ENCODE results near the gene SIK2. TPM values are rescaled to one million over a fixed set of nuclear protein-coding genes. Genes with fewer than 3 reads are reported as not detected.
A peak's percentile ranks its signal among the peaks of the same experiment; 100 is the strongest.
"Not testable (repeated sequence)": the region's sequence is repeated elsewhere in the genome, so short reads cannot be mapped to it uniquely, and the experiment has no call there.

The SIK2 gene
- polyA plus RNA-seq, 1 donor, result 22.4 TPM

DNA sequence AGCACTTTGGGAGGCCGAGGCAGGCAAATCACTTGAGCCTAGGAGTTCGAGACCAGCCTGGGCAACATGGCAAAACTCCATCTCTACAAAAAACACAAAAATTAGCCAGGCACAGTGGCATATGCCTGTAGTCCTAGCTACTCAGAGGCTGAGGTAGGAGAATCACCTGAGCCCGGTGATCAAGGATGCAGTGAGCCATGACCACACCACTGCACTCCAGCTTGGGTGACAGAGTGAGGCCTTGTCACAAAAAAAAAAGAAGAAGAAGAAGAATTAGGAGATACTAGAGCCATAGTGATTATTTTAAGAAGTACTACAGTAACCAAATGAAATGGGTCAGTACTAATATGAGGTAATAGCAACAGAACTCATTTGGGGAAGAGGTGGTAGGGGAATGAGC lies 56.2 kb downstream of the SIK2 start:
- not testable (repeated sequence) for DNase-seq (ENCODE audit: low read depth)

DNA sequence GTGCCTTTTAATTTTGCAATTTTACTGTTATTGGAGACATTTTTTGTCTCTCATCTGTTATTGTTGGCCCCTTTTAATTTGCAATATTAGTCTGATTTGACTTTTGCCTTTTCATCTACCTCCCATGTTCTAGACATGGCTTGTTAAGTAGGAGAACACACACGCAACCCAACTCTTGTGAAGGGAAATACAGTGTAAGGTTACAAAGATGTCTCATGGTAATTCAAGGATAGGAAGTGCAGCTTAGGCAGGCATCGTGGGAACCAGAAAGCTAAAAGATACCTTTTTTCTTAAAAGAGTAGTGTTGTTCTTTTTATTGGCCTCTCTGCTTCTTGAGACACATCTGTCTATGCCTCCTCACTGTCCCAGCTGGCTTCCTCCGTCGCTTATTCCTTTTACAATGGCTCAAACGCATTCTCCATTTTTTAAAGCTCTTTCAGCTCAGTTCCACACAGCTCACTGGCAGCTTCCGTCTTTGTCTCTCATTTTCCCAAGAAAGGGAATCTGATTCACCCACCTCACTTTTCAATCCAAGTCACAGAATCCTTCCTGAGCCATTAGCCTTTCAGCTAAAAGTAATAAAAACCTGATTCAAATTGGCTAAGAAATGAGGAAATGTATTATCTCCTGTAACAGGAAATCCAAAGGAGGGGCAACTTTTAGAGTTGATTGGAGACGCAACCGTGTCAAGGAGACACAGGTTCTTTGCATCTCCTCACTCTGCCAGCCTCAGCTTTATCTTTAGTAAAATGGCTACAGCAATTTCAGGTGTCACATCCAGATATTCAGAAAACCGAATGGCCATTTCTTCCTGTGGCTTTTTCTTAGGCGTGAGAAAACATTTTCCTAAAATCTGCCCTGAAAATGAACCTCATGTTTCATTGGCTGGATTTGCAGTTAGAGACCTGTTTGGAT lies 57.2 kb downstream of the SIK2 start:
- DNase-seq (ENCODE audit: low read depth), result no peak

DNA sequence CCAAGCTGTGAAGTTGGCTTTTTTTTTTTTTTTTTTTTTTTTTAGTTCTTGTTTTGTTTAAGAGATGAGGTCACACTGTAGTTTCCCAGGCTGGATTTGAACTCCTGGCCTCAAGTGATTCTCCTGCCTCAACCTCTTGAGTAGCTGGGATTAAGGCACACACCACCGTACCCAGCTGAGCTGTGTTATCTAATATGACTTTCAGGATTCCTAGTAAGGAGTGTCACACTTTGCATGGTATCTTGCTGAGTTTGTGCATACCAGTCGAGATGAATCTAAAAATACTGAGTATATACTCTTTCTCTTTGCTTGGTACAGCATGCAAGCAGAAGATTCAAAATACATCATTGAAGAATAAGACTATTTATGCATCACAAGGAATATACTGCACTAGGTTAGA lies 58.6 kb downstream of the SIK2 start:
- no peak for DNase-seq (ENCODE audit: low read depth)

DNA sequence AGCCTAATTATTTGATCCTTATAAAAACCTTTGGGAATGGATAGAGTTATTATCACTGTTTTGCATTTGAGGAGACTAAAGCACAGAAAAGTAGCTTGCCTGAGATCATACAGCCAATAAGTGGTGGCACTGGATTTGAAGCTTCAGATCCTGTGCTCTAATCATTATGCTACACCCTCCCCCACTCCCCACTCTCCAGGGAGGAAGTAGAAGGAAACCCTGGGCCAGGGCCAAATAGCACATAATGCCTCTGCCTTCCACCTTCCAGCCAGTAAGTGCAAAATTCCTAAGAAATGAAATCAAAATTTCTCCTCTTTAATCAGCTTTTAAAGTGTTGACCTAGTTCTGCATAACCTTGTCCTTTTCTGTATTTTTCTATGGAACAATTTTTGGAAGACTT lies 61.6 kb downstream of the SIK2 start:
- no peak for DNase-seq (ENCODE audit: low read depth)

DNA sequence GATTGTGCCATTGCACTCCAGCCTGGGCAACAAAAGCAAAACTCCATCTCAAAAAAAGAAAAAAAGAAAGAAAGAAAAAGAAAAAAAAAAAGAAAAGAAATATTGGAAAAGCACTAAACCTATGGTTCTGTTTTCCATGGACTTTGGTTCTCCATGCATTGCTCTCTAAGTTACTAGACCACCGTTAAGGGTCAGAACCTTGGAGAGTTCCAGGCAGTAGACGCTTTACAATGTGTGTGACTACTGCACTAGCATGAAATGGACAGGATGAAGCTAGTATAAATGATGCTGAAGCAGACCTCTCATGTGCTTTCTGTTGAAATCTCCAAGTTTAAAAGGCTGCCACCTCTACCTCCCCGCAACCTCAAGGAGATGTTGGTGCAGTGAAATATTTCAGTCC lies 63.5 kb downstream of the SIK2 start:
- DNase-seq (ENCODE audit: low read depth), result peak; percentile 48

DNA sequence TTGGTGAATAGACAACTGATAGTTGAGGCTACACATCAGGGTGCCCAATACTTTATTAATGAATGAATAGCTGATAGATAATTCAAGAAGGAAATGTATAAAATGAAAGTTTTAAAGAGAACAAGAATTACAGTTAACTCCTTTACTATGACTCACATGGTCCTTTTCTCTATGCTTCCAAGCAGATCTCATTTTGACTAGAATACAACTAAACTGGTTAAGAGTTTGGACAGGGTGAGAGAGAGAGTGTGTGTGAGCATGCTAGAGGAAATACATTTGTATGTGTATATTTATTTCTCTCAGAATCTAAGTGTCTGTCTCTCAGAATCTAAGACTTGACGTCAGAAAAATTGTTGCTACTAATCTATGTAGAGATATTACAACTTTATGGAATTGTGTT lies 66.7 kb downstream of the SIK2 start:
- DNase-seq (ENCODE audit: low read depth), result no peak

DNA sequence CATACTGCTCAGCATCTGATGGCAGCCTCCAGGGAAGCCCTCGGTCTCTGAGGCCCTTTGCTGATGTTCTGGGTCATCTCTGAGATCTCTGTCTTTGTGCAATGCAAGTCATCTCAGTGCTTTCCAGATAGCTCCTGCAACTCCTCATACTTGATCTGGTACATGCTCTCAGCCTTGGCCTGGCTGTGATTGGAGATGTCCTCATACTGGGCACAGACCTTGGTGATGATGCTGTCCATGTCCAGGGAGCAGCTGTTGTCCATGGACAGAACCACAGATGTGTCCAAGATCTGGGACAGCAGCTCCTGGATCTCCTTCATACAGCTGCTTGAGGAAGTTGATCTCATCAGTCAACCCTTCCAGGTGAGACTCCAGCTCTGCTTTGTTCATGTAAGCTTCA lies 69.1 kb downstream of the SIK2 start:
- no peak for DNase-seq (ENCODE audit: low read depth)

DNA sequence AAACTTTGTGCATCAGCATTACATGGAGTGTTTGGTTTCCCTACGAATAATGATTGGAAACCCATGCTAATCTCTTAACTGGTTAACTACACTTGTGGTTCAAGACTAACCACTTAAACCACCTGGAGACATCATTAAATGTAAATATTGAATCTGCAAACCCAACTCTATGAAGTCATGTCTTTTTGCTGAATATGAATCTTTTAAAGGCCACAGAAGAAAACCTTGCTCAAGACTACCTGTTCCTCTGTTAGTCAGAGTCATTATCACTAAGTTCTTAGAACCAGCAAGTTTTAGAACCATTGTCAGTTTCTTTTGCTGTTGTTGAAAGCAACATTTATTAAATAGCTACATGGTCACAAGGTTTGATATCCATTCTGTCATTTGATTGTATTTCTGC lies 70.7 kb downstream of the SIK2 start:
- no peak for DNase-seq (ENCODE audit: low read depth)

DNA sequence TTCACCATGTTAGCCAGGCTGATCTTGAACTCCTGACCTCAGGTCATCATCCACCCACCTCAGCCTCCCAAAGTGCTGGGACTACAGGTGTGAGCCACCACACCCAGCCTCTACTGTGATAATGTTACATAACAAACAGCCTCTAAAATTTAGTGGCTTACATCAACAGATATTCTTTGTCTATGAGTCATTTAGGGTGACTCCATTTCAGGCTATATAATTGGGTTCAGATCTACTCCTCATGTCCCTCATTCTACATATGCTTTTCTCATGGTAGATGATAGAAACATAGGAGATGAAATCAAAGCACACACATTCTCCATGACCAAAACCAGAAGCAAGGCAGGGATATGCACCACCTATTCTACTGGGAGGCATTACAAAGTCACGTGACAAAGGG lies 72.7 kb downstream of the SIK2 start:
- no peak for DNase-seq (ENCODE audit: low read depth)

DNA sequence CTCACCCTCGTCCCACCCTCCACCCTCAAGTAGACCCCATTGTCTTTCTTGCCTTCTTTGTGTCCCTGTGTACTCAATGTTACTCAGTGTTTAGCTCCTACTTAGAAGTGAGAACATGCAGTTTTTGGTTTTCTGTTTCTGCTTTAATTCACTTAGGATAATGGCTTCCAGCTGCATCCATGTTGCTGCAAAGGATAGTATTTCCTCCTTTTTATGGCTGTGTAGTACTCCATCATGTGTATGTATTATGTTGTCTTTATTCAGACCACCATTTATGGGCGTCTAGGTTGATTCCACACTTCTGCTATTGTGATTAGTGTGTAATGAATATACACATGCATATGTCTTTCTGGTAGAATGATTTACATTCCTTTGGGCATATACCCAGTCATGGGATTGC lies 73.6 kb downstream of the SIK2 start:
- DNase-seq (ENCODE audit: low read depth), result no peak

DNA sequence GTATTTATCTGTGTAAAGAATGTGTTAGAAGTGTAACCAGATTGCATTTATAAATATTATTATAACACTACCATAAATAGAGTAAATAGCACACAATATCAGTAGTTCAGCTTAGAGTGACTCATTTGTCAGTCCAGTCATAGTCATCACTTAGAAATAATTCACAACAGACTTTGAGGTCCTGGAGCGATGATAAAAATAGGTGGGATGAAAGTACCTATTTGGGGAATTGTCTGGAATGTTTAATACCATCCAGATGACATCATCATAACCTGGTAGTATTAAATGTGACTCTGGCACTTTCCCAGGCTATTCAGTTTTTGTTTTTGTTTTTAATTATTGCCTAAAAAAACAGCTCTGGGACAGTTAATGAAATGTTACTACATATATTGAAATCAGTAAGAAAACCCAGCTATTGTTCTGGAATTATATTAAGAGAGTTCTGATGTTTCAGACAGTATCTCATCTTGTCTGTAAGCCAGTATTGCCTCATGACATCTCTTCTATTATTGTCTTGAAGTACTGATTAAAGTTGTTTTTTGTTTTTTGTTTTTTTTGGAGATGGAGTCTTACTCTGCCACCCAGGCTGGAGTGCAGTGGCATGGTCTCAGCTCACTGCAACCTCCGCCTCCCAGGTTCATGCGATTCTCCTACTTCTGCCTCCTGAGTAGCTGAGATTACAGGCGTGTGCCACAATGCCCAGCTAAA lies 74.8 kb downstream of the SIK2 start:
- no peak for DNase-seq (ENCODE audit: low read depth)

DNA sequence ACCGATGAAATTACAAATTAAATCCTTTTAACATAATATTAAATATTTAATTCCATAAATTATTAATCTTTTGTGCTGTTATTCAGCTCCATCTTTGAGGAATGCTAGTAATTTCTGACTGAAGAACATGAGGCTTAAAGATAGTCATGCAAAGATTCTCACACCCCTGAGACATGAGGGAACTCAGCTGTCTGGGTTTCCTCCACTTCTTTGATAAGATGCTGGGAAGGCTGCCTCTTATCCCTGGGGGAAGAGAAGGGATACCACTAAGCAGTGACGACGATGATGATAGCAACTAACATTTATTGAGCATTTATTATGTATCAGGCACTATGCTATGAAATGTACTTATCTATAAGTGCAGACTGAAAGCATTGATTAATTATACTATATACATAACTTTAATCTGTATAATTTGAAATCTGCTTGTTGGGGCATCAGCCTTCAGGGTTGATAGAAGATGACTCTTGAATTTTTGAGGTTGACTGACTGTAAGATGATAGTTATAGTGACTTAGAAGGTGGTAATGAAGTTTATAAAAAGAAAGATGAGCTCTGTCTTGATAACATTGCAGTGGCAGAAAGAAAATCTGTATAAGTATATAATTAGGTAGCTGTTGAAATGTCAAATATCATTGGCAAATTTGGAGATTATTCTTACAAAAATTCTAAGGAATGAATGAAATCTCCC lies 78.4 kb downstream of the SIK2 start:
- no peak for DNase-seq (ENCODE audit: low read depth)

DNA sequence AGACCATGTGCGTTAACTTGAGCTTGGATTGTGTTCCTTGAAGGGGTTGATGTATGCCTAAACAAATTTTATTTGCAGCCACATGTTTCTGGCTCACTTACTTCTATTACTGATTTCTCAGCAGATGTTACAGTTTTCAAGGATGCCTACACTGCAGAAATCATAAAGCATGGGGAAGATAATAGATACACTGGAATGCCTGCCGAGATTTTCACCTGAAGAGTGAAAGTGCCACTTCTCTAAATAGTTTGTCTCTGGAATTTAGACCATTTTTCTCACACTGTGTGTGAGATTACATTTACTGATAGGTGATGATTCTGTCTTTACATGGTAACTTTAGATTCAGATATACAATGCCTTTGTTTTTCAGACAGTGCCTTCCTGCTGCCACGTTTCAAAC lies 81.6 kb downstream of the SIK2 start:
- DNase-seq (ENCODE audit: low read depth), result no peak

DNA sequence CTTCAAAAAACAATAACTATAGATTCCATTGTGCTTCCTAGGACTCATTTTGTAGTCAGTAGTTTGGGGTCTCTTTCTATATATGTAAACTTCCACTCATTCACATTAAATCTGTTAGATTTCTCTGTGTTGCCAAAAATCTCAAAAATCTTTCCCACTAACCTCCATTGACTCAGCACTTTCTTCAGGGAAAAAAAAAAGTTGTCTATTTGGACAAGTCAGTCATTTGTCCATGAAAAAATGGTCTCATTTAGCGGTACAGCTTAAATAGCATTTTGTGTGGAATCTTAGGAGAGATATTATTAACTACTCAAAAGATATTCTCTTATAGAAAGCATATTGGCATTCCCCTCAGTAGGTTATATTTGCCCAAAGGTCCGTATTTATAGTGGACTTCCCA lies 82.0 kb downstream of the SIK2 start:
- DNase-seq (ENCODE audit: low read depth), result no peak

DNA sequence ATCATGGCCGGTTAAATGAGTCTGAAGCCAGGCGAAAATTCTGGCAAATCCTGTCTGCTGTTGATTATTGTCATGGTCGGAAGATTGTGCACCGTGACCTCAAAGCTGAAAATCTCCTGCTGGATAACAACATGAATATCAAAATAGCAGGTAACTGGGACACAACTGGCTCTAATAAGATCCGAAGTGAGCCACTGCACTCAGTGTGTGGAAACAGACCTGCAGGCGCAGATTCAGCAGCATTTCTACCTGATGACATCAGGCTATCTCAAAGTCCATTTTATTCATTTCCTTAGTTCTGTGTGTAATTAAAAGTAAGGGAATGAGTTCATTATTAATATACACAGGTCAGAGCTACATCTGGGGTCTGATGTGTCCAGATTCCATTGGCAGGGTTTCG lies 85.8 kb downstream of the SIK2 start:
- no peak for DNase-seq (ENCODE audit: low read depth)

DNA sequence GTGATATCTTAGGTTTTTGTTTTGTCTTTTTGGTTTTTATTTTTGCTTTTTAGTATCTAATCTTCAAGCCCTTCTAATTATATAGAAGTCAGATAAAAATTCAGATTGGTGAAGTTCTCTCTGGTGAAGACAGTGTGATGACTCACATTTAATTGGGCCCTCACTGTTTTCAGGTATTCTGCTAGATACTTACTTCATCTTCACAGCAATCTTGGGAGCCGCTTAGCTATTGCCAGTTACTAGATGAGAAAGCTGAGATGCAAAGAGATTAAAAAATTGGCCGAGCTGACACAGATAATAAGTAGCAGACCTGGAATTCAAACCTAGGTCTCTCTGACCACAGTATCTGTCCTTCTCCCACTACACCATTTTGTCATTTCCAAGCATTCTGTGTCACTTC lies 88.9 kb downstream of the SIK2 start:
- DNase-seq (ENCODE audit: low read depth), result no peak

DNA sequence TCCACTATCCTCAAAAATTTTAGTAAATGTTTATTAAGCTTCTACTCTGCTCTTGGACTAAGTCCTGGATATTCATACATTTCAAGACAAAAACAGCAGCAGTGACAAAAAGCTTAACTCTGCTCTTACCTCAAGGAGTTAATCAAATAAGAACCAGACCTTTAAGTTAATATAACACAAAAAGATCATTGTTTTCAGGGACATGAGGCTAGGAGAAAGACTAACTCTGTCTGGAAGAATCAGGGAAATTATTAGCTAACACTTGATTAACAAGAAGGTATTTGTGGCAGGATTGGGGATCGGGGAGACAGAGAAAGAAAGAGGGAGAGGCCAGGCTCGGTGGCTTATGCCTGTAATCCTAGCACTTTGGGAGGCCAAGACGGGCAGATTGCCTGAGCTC lies 89.5 kb downstream of the SIK2 start:
- DNase-seq (ENCODE audit: low read depth), result no peak

DNA sequence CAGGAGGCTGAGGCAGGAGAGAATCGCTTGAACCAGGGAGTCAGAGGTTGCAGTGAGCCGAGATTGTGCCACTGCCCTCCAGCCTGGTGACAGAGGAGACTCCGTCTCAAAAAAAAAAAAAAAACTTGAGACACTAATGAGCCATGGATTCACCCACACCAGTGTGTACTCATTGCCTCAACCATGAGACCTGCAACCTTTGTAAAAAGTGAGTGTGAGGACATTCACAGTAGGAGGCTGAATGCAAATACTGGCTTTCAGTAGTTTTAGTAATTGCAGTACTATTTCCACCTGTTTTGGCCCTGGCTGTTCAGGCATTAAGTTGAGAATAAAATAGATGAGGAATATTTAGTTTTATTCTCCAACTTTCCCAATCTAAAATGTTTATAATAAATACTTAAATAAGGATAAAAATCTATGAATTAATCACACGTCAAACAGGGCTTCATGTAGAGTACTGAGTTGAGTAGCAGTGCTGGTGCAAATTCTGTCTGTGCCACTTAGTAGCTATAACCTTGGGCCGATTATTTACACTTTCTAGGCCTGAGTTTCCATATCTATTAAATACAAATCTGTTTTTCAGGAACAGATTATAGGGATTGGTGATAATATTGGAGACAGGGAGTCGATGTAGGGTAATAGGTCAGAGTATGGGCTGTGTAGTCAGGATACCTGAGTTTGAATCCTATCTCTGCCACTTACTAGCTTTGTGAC lies 91.1 kb downstream of the SIK2 start:
- no peak for DNase-seq (ENCODE audit: low read depth)

DNA sequence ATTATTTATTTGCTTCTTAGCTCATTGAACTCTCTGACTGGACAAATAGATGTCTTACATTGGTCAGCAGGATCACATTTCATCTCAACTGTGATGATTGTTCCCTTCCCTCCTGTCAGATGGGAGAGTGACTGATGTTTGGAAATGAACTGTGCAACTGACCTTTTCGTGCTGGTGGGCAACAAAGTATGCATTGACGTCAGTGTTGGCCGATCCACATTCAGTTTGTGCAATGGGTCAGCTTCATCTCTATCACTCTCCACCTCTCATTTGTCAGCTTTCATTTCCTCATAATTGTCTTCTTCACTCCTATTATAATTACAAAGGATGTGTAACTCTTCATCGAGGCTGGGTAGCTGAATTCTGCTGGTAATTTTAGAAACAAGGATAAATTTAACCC lies 92.6 kb downstream of the SIK2 start:
- no peak for DNase-seq (ENCODE audit: low read depth)

DNA sequence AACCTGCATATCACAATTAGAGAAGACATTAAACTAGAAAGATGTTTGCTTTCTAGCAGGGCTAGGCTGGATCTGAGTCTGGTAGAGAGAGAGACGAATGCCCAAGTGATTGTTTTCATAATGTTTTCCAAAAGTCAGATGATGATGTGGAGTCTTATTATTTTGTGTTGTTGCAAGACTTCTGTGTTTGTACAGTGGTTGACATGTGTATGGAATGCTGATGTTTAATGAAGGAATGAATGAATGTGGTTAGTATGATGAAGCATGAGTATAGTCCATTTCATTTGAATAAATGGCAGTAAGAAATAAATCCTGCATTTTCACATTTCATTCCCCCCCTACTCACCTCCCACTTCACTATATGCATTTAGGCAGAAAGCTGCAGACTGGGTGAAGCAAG lies 94.3 kb downstream of the SIK2 start:
- DNase-seq (ENCODE audit: low read depth), result no peak

DNA sequence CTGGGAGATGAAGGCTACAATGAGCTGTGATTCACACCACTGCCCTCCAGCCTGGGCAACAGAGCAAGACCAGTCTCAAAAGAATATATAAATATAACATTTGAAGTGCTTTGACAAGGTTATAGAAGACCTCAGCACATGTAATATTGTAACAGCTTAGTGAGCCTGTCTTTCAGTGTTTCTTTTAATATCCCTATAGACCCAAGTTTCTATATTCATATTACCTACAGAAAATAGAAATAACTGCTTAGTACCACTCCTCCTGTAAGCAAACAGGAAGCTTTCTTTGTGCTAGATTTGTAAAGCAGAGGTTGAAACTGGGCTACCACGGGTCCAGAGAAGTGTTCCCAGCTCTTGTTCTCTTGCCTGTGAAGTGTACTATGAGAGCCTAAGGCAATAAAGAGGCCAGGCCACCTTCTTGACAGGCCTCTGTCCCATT lies 95.7 kb downstream of the SIK2 start:
- DNase-seq (ENCODE audit: low read depth), result no peak
